VCaP (cell line): Measurements from ENCODE around the gene ANKRD26.

Experiments
- H3K27ac ChIP-seq: fragments of 450-650 bp; 2 replicates; pipeline ENCODE4 v1.5.1; 2017
- CTCF ChIP-seq: fragments of 450-650 bp; conservative IDR thresholded peaks from 2 replicates; pipeline ENCODE4 v1.5.1; 2017; ENCODE audit warnings: mild to moderate bottlenecking, moderate library complexity

ANKRD26 gene

GRCh38 chr10:27019827-27020226, 80.5 kb downstream of the ANKRD26 start:
- no peak for TF ChIP-seq CTCF
- H3K27ac ChIP-seq = no peak overlapping the region

- no peak for TF ChIP-seq CTCF
- H3K27ac ChIP-seq = no peak overlapping the region
These were observed 102.7 kb downstream of the ANKRD26 start for GRCh38 chr10:26997610-26998009.

- no peak for TF ChIP-seq CTCF
- no peak overlapping the region for H3K27ac ChIP-seq
These were observed 105.6 kb downstream of the ANKRD26 start for GRCh38 chr10:26994743-26995142.

GRCh38 chr10:26987851-26988250, 112.4 kb downstream of the ANKRD26 start:
- TF ChIP-seq CTCF = no peak

GRCh38 chr10:26983156-26983555, 117.1 kb downstream of the ANKRD26 start:
- H3K27ac ChIP-seq = no peak overlapping the region
- no peak for TF ChIP-seq CTCF

More at GRCh38 chr10:26987851-26988250, 112.4 kb downstream of the ANKRD26 start:
- no peak overlapping the region for H3K27ac ChIP-seq

GRCh38 chr10:26982058-26982457, 118.2 kb downstream of the ANKRD26 start:
- no peak for TF ChIP-seq CTCF
- H3K27ac ChIP-seq = no peak overlapping the region

GRCh38 chr10:26981232-26981824, 119.0 kb downstream of the ANKRD26 start:
- H3K27ac ChIP-seq = no peak overlapping the region
- no peak for TF ChIP-seq CTCF
